Sigmoid colon (tissue), 3 donors: ENCODE data around the gene TRIO.

Source experiments
- POLR2A ChIP-seq, 2 donors: fragments of 450-650 bp; IDR thresholded peaks; one replicate each; pipeline ENCODE4 v1.6.1; 2016; ENCODE audit warnings: antibody characterized with exemption in 2 of 2, mild to moderate bottlenecking in 2 of 2, moderate library complexity in 2 of 2
- TF ChIP-seq, protein P1 (sequence below), 4 experiments: fragments of 450-650 bp in 3 of 4; fragments of 200-600 bp in 1 of 4; IDR thresholded peaks; one replicate each; pipeline ENCODE4 v1.5.1; 2016 to 2019; ENCODE audit warnings: antibody characterized with exemption in 4 of 4, mild to moderate bottlenecking in 3 of 4, moderate library complexity in 2 of 4

DNA sequence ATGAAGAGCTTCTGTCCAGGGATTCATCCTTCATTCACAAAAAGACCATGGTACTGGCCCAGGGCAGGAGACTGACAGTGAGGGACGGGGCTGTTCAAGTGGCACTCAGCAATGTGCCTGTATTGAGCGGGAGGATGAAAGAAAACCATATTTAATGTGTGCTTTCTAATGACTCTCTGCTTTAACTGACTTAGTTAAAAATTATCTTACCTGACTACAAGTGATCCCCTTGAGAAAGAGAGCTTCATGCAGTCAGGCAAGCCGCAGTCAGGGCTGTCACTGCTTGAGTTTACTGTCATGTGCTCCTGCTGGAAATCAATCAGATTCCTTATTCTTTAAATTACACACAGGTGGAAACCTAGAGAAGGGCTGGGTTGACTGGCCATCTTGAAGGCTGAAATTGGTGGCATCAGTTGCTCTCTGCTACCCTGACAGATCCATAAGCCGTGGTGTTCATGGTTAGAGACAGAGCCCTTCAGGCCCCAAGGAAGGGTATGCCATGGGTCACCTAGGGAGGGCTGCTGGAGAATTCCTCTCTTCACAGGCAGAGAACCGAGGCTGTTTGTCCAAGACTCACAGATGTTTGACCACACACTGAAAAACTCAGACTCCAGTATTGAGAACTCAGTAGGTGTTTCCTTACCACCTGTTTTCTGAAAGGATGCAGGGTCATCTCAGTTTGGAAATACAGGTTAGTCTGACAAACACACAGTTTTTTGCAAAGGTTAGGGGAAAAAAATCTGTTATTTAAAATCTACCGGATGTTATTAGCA is 70.9 kb downstream of the TRIO start:
- TF ChIP-seq, protein P1, sequence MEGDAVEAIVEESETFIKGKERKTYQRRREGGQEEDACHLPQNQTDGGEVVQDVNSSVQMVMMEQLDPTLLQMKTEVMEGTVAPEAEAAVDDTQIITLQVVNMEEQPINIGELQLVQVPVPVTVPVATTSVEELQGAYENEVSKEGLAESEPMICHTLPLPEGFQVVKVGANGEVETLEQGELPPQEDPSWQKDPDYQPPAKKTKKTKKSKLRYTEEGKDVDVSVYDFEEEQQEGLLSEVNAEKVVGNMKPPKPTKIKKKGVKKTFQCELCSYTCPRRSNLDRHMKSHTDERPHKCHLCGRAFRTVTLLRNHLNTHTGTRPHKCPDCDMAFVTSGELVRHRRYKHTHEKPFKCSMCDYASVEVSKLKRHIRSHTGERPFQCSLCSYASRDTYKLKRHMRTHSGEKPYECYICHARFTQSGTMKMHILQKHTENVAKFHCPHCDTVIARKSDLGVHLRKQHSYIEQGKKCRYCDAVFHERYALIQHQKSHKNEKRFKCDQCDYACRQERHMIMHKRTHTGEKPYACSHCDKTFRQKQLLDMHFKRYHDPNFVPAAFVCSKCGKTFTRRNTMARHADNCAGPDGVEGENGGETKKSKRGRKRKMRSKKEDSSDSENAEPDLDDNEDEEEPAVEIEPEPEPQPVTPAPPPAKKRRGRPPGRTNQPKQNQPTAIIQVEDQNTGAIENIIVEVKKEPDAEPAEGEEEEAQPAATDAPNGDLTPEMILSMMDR (IDR thresholded peaks at IDR 0.05): no peak
- no peak for TF ChIP-seq POLR2A (IDR thresholded peaks at IDR 0.05)
